ENCODE measurements around the gene FCRL6.

The FCRL6 gene

GRCh38 chr1:159799446-159799985 lies 2.6 kb upstream of the FCRL6 start:
- TF ChIP-seq CTCF (IDR thresholded peaks at IDR 0.05; ENCODE audit: low read depth, low read length), result no peak
- DNase-seq (ENCODE audit: extremely low read depth, low read depth), result no peak

GRCh38 chr1:159800177-159800930 lies 1.8 kb upstream of the FCRL6 start:
- TF ChIP-seq CTCF (IDR thresholded peaks at IDR 0.05; ENCODE audit: low read depth, low read length), result no peak
- no peak for DNase-seq (ENCODE audit: extremely low read depth, low read depth)

- no peak for TF ChIP-seq CTCF (IDR thresholded peaks at IDR 0.05; ENCODE audit: low read depth, low read length)
Observed at GRCh38 chr1:159803956-159804689, 2.0 kb downstream of the FCRL6 start.

GRCh38 chr1:159804924-159805323 lies 2.8 kb downstream of the FCRL6 start:
- DNase-seq (ENCODE audit: extremely low read depth, low read depth), result no peak
- TF ChIP-seq CTCF (IDR thresholded peaks at IDR 0.05; ENCODE audit: low read depth, low read length), result no peak

More at GRCh38 chr1:159803956-159804689, 2.0 kb downstream of the FCRL6 start:
- no peak for DNase-seq (ENCODE audit: extremely low read depth, low read depth)

GRCh38 chr1:159815926-159816325 lies 13.8 kb downstream of the FCRL6 start:
- TF ChIP-seq CTCF (IDR thresholded peaks at IDR 0.05; ENCODE audit: low read depth, low read length), result no peak
- no peak for DNase-seq (ENCODE audit: extremely low read depth, low read depth)

GRCh38 chr1:159817276-159818041 lies 15.3 kb downstream of the FCRL6 start:
- TF ChIP-seq CTCF (IDR thresholded peaks at IDR 0.05; ENCODE audit: low read depth, low read length), result no peak
- no peak for DNase-seq (ENCODE audit: extremely low read depth, low read depth)
